ENCODE data around the gene JSRP1.
A peak's percentile ranks its signal among the peaks of the same experiment; 100 is the strongest.

- TF ChIP-seq POLR2AphosphoS5 (IDR thresholded peaks at IDR 0.05; ENCODE audit: low read depth, low read length) (peak; percentile 78), POLR2A (IDR thresholded peaks at IDR 0.05; ENCODE audit: low read depth, low read length) (peak; percentile 78), TAF1 (IDR thresholded peaks at IDR 0.05; ENCODE audit: borderline replicate concordance, low read depth, low read length) (peak; percentile 52; the same call in 1 of the 2 replicates)
Measured at GRCh38 chr19:2236314-2237050, 19.7 kb downstream of the JSRP1 start, which contains the start of the genes PLEKHJ1 and SF3A2.
